A673 (cell line): ENCODE data around the gene FBLN1. TPM values are rescaled to one million over a fixed set of nuclear protein-coding genes. Genes with fewer than 3 reads are reported as not detected.

Source experiments
- BruUV-seq: library from RNA; stranded (reverse); fragments of 400-500 nt; replicated peaks from 2 replicates; lab custom pipeline; 2021; lab: Mats Ljungman, UMichigan
- CTCF ChIA-PET: fragments of 300-600 bp; sonication (Branson Sonifier 250); formaldehyde crosslinking; loops from one replicate; lab custom pipeline; 2022; ENCODE audit warnings: antibody characterized with exemption; lab: Charles Lee
- POLR2A ChIA-PET: fragments of 300-600 bp; sonication (Branson Sonifier 250); formaldehyde crosslinking; loops from one replicate; lab custom pipeline; 2022; ENCODE audit warnings: antibody characterized with exemption; ENCODE audit not compliant: low non-redundant PET; lab: Charles Lee
- DNase-seq: peaks from one replicate; pipeline ENCODE4 v3.0.0-alpha.2; 2015; ENCODE audit warnings: low spot score
- H3K27ac ChIP-seq: fragments of 200-600 bp; sonication (generic); 2 replicates; pipeline ENCODE4 v1.5.1; 2016; ENCODE audit warnings: mixed run types, low read depth, mild to moderate bottlenecking, mixed read lengths, antibody characterized with exemption, low read length; ENCODE audit not compliant: poor library complexity, severe bottlenecking
- H3K27me3 ChIP-seq: fragments of 200-600 bp; sonication (generic); replicated peaks from 2 replicates; pipeline ENCODE4 v1.6.1; 2017; ENCODE audit warnings: mixed run types, low read depth, mild to moderate bottlenecking, mixed read lengths, antibody characterized with exemption, low read length; ENCODE audit not compliant: insufficient read depth, poor library complexity
- H3K36me3 ChIP-seq: fragments of 200-600 bp; sonication (generic); 2 replicates; pipeline ENCODE4 v1.6.1; 2016; ENCODE audit warnings: mixed run types, mild to moderate bottlenecking, mixed read lengths, antibody characterized with exemption, low read length; ENCODE audit not compliant: insufficient read depth, poor library complexity, severe bottlenecking
- H3K4me1 ChIP-seq: fragments of 200-600 bp; sonication (generic); 2 replicates; pipeline ENCODE4 v1.6.1; 2017; ENCODE audit warnings: mixed run types, mild to moderate bottlenecking, mixed read lengths, antibody characterized with exemption, low read length; ENCODE audit not compliant: insufficient read depth, poor library complexity, severe bottlenecking
- H3K4me3 ChIP-seq: fragments of 200-600 bp; sonication (generic); 2 replicates; pipeline ENCODE4 v1.5.1; 2016; ENCODE audit warnings: low read depth, mixed run types, mild to moderate bottlenecking, mixed read lengths, low read length; ENCODE audit not compliant: poor library complexity, severe bottlenecking
- H3K9me3 ChIP-seq: fragments of 200-600 bp; sonication (generic); 2 replicates; pipeline ENCODE4 v1.6.1; 2016; ENCODE audit warnings: mixed run types, low read depth, mild to moderate bottlenecking, mixed read lengths, antibody characterized with exemption, low read length; ENCODE audit not compliant: poor library complexity, severe bottlenecking
- CTCF ChIP-seq: fragments of 300-800, 200-600 bp; sonication (generic); conservative IDR thresholded peaks from 2 replicates; pipeline ENCODE4 v1.5.1; 2017; ENCODE audit warnings: low read depth, mild to moderate bottlenecking, antibody characterized with exemption, low read length, moderate library complexity, mixed read lengths
- EZH2 ChIP-seq: fragments of 200-600 bp; sonication (generic); IDR thresholded peaks from 2 replicates; pipeline ENCODE4 v1.6.1; 2017; ENCODE audit warnings: borderline replicate concordance, low read depth, mild to moderate bottlenecking, mixed read lengths, antibody characterized with exemption, low read length; ENCODE audit not compliant: poor library complexity, severe bottlenecking
- intact Hi-C: fragments of 100-400 bp; cut with micrococcal nuclease; formaldehyde crosslinking; loops from one replicate; pipeline ENCODE4 v1.10.0; 2022; ENCODE audit not compliant: unreplicated experiment
- total RNA-seq: library from RNA; stranded (reverse); gene quantifications from 2 replicates; pipeline ENCODE4 v1.2.3, GENCODE V29; 2021

The FBLN1 gene
- total RNA-seq, 1 experiment from 2014 or later, result 96.4 TPM

GRCh38 chr22:45488764-45489370 is 13.8 kb upstream of the FBLN1 start:
- Histone ChIP-seq H3K4me1 (no peaks in the 10 kb centered on the region), H3K9me3 (peaks cover 14% of the 10 kb centered on the region), H3K36me3 (no peaks in the 10 kb centered on the region), H3K27me3 (no peaks in the 10 kb centered on the region), H3K27ac (no peak overlapping the region), H3K4me3 (no peak overlapping the region)
- TF ChIP-seq CTCF, result no peak
- no peak for TF ChIP-seq EZH2
- CTCF ChIA-PET, result no interaction called here
- intact Hi-C loops, result no loop called here
- DNase-seq, result no peak
- POLR2A ChIA-PET, result no interaction called here
- BruUV-seq, result no TSS peak

GRCh38 chr22:45490836-45491235 is 11.8 kb upstream of the FBLN1 start:
- no TSS peak for BruUV-seq
- TF ChIP-seq EZH2 (no peak), CTCF (no peak)
- peaks cover 14% of the 10 kb centered on the region for H3K9me3 ChIP-seq
- intact Hi-C loops, result no loop called here
- ChIA-PET CTCF (no interaction called here), POLR2A (no interaction called here)
- DNase-seq, result no peak
- no peak overlapping the region for H3K4me3 ChIP-seq
- no peaks in the 10 kb centered on the region for H3K36me3 ChIP-seq
- H3K27me3 ChIP-seq, result no peaks in the 10 kb centered on the region
- no peaks in the 10 kb centered on the region for H3K4me1 ChIP-seq
- H3K27ac ChIP-seq, result no peak overlapping the region

GRCh38 chr22:45491841-45492240 is 10.8 kb upstream of the FBLN1 start:
- no peak overlapping the region for H3K27ac ChIP-seq
- DNase-seq, result no peak
- no peaks in the 10 kb centered on the region for H3K4me1 ChIP-seq
- peaks cover 14% of the 10 kb centered on the region for H3K9me3 ChIP-seq
- intact Hi-C loops, result no loop called here
- no peaks in the 10 kb centered on the region for H3K27me3 ChIP-seq
- no TSS peak for BruUV-seq
- POLR2A ChIA-PET, result no interaction called here
- H3K36me3 ChIP-seq, result no peaks in the 10 kb centered on the region
- CTCF ChIA-PET, result no interaction called here
- TF ChIP-seq EZH2 (no peak), CTCF (no peak)
- no peak overlapping the region for H3K4me3 ChIP-seq
